BLaER1 treated with 17β-estradiol and CSF1 and Interleukin-3, amounts not matched to agents 10 nM and 100 nM (cell line): ENCODE results near the gene H1-8.

Experiments used
- H3K27ac ChIP-seq, 11 experiments: shearing (Covaris generic); formaldehyde crosslinking; 2 replicates each; pipeline ENCODE4 v1.8.1; 2022
- H3K27me3 ChIP-seq, 11 experiments: shearing (Covaris generic); formaldehyde crosslinking; 2 replicates each; pipeline ENCODE4 v1.8.1; 2022
- H3K36me3 ChIP-seq, 11 experiments: shearing (Covaris generic); formaldehyde crosslinking; 2 replicates each; pipeline ENCODE4 v1.8.1; 2022
- H3K4me1 ChIP-seq, 10 experiments: shearing (Covaris generic); formaldehyde crosslinking; 2 replicates each; pipeline ENCODE4 v1.8.1; 2022
- H3K4me2 ChIP-seq, 11 experiments: shearing (Covaris generic); formaldehyde crosslinking; 2 replicates each; pipeline ENCODE4 v1.8.1; 2022
- H3K4me3 ChIP-seq, 10 experiments: shearing (Covaris generic); formaldehyde crosslinking; 2 replicates each; pipeline ENCODE4 v1.8.1; 2022
- H3K9ac ChIP-seq, 11 experiments: shearing (Covaris generic); formaldehyde crosslinking; 2 replicates each; pipeline ENCODE4 v1.8.1; 2022
- H3K9me3 ChIP-seq, 11 experiments: shearing (Covaris generic); formaldehyde crosslinking; replicated peaks in 1 of 11; 2 replicates each; pipeline ENCODE4 v1.8.1; 2022
- H4K20me1 ChIP-seq, 11 experiments: shearing (Covaris generic); formaldehyde crosslinking; 2 replicates each; pipeline ENCODE4 v1.8.1; 2022
- Cebpa-rat ChIP-seq, 11 experiments: shearing (Covaris generic); IDR thresholded peaks; 2 replicates each; pipeline ENCODE4 v1.8.1; 2022

The H1-8 gene

GRCh38 chr3:129549006-129549800 is 6.2 kb downstream of the H1-8 start:
- Histone ChIP-seq H3K9me3 (no peaks in the 10 kb centered on the region), H3K4me2 (peak overlapping the region in 10 of 11 experiments; percentile 8 to 70 (median 46); a peak in 14 of 22 replicates), H3K27ac (peak overlapping the region in 7 of 11 experiments; percentile 2 to 65 (median 44); a peak in 11 of 22 replicates), H3K36me3 (no peaks in the 10 kb centered on the region), H3K9ac (0 out of 22 replicates have a peak overlapping the region, but pooled peaks of 1 of the 11 experiments have one; percentile 19), H3K4me1 (peaks cover 42 to 59% (median 47%) of the 10 kb centered on the region in 10 experiments), H3K27me3 (no peaks in the 10 kb centered on the region), H4K20me1 (peaks cover 0 to 5% (median 0%) of the 10 kb centered on the region in 11 experiments; a peak in 3 of 22 replicates), H3K4me3 (no peak overlapping the region)
- TF ChIP-seq Cebpa-rat (IDR thresholded peaks at IDR 0.05) = no peak

- peaks cover 48 to 65% (median 53%) of the 10 kb centered on the region in 10 experiments for H3K4me1 ChIP-seq
- H3K9ac ChIP-seq = 0 out of 22 replicates have a peak overlapping the region, but pooled peaks of 1 of the 11 experiments have one; percentile 19
Observed at GRCh38 chr3:129549805-129550204, 6.8 kb downstream of the H1-8 start.

DNA sequence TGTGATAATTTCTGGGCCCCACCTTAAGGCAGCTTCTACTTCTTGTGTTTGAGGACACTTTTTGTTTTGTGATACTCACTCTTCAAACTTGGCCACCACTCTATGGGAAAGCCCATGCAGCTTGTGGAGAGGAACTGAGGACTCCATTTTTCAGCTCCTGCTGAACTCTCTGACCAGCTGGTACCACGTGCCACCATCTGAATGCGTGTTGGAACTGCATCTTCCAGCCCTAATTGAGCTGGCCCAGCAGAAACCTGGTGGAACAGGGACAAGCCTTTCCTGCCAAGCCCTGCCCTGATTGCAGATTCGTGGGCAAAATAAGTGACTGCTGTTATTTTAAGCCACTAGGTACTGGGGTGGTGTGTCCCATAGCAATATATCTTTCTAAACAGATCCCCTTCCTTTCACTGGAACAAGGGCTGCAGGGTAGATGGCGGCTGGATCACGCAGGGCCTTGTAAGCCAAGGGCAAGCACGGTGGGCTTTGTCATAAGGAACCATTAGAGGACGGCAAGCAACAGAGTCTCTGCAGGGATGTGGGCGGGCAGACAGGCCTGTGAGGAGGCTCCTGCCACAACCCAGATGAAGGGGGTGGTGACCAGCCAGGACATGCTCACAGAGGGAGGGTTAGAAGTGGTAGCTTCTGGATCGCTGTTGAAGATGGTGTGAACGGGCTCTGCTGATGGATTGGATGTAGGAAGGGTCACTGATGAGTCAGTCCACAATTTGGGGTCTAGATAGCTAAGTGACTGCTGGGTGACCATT is 9.5 kb downstream of the H1-8 start:
- Histone ChIP-seq H3K9me3 (no peaks in the 10 kb centered on the region), H3K4me3 (no peak overlapping the region), H4K20me1 (peaks cover 0 to 35% (median 5%) of the 10 kb centered on the region in 11 experiments; a peak in 10 of 22 replicates), H3K27ac (peak overlapping the region in 8 of 11 experiments; percentile 19 to 76 (median 64); a peak in 13 of 22 replicates), H3K9ac (peak overlapping the region in 4 of 11 experiments; percentile 27 to 66 (median 33); a peak in 5 of 22 replicates), H3K27me3 (no peaks in the 10 kb centered on the region), H3K4me1 (peaks cover 75 to 91% (median 79%) of the 10 kb centered on the region in 10 experiments), H3K4me2 (peak overlapping the region; percentile 24 to 97 (median 90); a peak in 21 of 22 replicates), H3K36me3 (peaks cover 17 to 29% (median 19%) of the 10 kb centered on the region in 11 experiments)
- TF ChIP-seq Cebpa-rat (IDR thresholded peaks at IDR 0.05) = no peak

More at GRCh38 chr3:129549805-129550204, 6.8 kb downstream of the H1-8 start:
- peaks cover 0 to 11% (median 0%) of the 10 kb centered on the region in 11 experiments; a peak in 5 of 22 replicates for H4K20me1 ChIP-seq
- no peak for TF ChIP-seq Cebpa-rat (IDR thresholded peaks at IDR 0.05)
- peak overlapping the region in 7 of 11 experiments; percentile 7 to 70 (median 58); a peak in 11 of 22 replicates for H3K4me2 ChIP-seq
- H3K36me3 ChIP-seq = peaks cover 0 to 2% (median 0%) of the 10 kb centered on the region in 11 experiments; a peak in 2 of 22 replicates
- H3K27me3 ChIP-seq = no peaks in the 10 kb centered on the region
- H3K27ac ChIP-seq = peak overlapping the region in 4 of 11 experiments; percentile 36 to 65 (median 53); a peak in 7 of 22 replicates
- H3K4me3 ChIP-seq = no peak overlapping the region
- H3K9me3 ChIP-seq = no peaks in the 10 kb centered on the region

DNA sequence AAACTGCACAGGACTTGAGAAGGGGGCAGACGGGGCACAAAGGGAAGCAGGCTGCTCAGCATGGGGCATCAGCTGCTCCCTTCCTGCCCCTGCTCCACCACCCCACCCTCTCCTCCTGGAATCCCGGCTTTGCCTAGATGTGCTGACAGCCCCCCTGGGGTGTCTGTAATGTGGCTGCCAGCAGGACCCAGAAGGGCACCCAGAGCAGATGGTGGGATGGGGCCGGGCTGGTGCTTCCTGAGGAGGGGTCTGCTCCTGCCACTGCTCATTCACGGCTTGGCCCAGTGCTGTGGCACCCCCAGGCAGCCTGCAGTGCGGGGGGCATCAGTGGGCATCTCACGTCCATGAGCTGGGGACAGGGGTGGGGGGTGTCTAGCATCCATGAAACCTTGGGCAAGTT is 10.2 kb downstream of the H1-8 start:
- Histone ChIP-seq H3K36me3 (peaks cover 22 to 36% (median 26%) of the 10 kb centered on the region in 11 experiments), H4K20me1 (peaks cover 0 to 42% (median 5%) of the 10 kb centered on the region in 11 experiments; a peak in 10 of 22 replicates), H3K27ac (peak overlapping the region in 8 of 11 experiments; percentile 19 to 76 (median 64); a peak in 15 of 22 replicates), H3K9ac (peak overlapping the region in 7 of 11 experiments; percentile 2 to 69 (median 35); a peak in 8 of 22 replicates), H3K4me1 (peaks cover 78 to 91% (median 84%) of the 10 kb centered on the region in 10 experiments), H3K4me3 (no peak overlapping the region), H3K9me3 (no peaks in the 10 kb centered on the region), H3K4me2 (peak overlapping the region; percentile 24 to 97 (median 90)), H3K27me3 (no peaks in the 10 kb centered on the region)
- no peak for TF ChIP-seq Cebpa-rat (IDR thresholded peaks at IDR 0.05)

GRCh38 chr3:129553719-129554118 is 10.7 kb downstream of the H1-8 start:
- H3K9me3 ChIP-seq = no peaks in the 10 kb centered on the region
- H3K27ac ChIP-seq = peak overlapping the region in 10 of 11 experiments; percentile 13 to 76 (median 68); a peak in 18 of 22 replicates
- no peak for TF ChIP-seq Cebpa-rat (IDR thresholded peaks at IDR 0.05)
- H4K20me1 ChIP-seq = peaks cover 0 to 48% (median 5%) of the 10 kb centered on the region in 11 experiments; a peak in 10 of 22 replicates
- no peaks in the 10 kb centered on the region for H3K27me3 ChIP-seq
- H3K9ac ChIP-seq = peak overlapping the region in 9 of 11 experiments; percentile 30 to 79 (median 59); a peak in 15 of 22 replicates
- H3K4me1 ChIP-seq = peaks cover 78 to 91% (median 87%) of the 10 kb centered on the region in 10 experiments
- peak overlapping the region; percentile 54 to 97 (median 90) for H3K4me2 ChIP-seq
- peak overlapping the region in 1 of 10 experiments; percentile 10; a peak in 1 of 20 replicates for H3K4me3 ChIP-seq
- peaks cover 23 to 41% (median 31%) of the 10 kb centered on the region in 11 experiments for H3K36me3 ChIP-seq

DNA sequence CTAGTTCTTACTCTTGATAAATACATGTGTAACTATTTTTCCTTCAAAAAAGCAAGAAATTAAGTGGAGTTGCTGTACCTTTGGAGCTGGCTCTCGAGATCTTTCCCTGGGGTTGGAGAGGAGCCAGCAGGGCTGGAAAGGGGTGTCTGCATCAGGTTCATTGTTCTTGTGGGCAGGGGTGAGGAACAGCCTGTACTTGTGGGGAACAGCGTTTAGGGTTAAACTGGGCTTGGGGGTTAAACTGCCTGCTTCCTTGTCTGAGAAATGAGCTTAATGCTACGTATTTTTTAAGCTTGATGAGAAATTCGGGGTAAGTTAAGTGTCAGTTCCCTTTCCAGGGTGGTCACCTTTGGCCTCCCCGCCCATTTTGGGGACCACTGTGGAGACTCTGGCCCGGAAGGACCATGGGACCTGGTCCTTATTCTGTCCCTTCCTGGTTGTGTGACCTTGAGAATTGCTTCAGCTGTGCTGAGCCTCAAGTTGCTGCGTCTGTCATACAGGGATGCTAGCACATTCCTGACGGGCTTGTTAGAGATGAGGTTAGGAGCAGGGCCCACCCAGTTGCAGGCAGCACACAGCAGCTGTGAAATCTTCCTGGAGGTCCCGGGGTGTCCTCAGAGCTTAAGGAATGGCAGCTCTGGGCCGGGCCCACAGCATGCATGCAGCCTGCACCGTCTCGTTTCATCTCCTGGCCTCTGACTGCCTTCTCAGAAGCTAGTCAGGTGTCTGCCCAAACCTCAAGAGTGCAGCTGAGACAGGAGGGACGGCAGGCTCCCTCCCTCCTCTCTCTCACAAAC is 11.6 kb downstream of the H1-8 start:
- no peaks in the 10 kb centered on the region for H3K9me3 ChIP-seq
- H4K20me1 ChIP-seq = peaks cover 0 to 48% (median 5%) of the 10 kb centered on the region in 11 experiments; a peak in 10 of 22 replicates
- peaks cover 30 to 50% (median 39%) of the 10 kb centered on the region in 11 experiments for H3K36me3 ChIP-seq
- peak overlapping the region in 1 of 10 experiments; percentile 10; a peak in 3 of 20 replicates for H3K4me3 ChIP-seq
- peak overlapping the region; percentile 54 to 97 (median 90) for H3K4me2 ChIP-seq
- H3K27ac ChIP-seq = peak overlapping the region in 10 of 11 experiments; percentile 13 to 76 (median 68); a peak in 20 of 22 replicates
- H3K4me1 ChIP-seq = peaks cover 80 to 91% (median 88%) of the 10 kb centered on the region in 10 experiments
- no peak for TF ChIP-seq Cebpa-rat (IDR thresholded peaks at IDR 0.05)
- H3K9ac ChIP-seq = peak overlapping the region; percentile 38 to 79 (median 59); a peak in 21 of 22 replicates
- H3K27me3 ChIP-seq = no peaks in the 10 kb centered on the region

GRCh38 chr3:129555153-129555550 is 12.2 kb downstream of the H1-8 start:
- Histone ChIP-seq H3K9ac (peak overlapping the region; percentile 38 to 79 (median 59); a peak in 19 of 22 replicates), H3K9me3 (no peaks in the 10 kb centered on the region), H3K36me3 (peaks cover 30 to 56% (median 44%) of the 10 kb centered on the region in 11 experiments), H3K4me3 (no peak overlapping the region; a peak in 1 of 20 replicates), H3K27ac (peak overlapping the region in 9 of 11 experiments; percentile 54 to 76 (median 72); a peak in 18 of 22 replicates), H3K27me3 (no peaks in the 10 kb centered on the region), H3K4me1 (peaks cover 80 to 92% (median 88%) of the 10 kb centered on the region in 10 experiments), H3K4me2 (peak overlapping the region; percentile 54 to 97 (median 90)), H4K20me1 (peaks cover 0 to 54% (median 5%) of the 10 kb centered on the region in 11 experiments; a peak in 10 of 22 replicates)
- TF ChIP-seq Cebpa-rat (IDR thresholded peaks at IDR 0.05) = no peak
